C4-2B (cell line): ENCODE results near the gene GAB4.
"Not testable (repeated sequence)": the region's sequence is repeated elsewhere in the genome, so short reads cannot be mapped to it uniquely, and the experiment has no call there.

Source experiments
- CTCF ChIP-seq: fragments of 450-650 bp; conservative IDR thresholded peaks from 2 replicates; pipeline ENCODE4 v1.5.1; 2017; ENCODE audit warnings: mild to moderate bottlenecking
- ZFX ChIP-seq: fragments of 450-650 bp; IDR thresholded peaks from 2 replicates; pipeline ENCODE4 v1.6.1; 2017

- not testable (repeated sequence) for TF ChIP-seq CTCF
- TF ChIP-seq ZFX = peak; percentile 86
Observed at GRCh38 chr22:17036842-17037711, 29.1 kb upstream of the GAB4 start.
